ENCODE measurements around the gene SMG6. TPM values are rescaled to one million over a fixed set of nuclear protein-coding genes. Genes with fewer than 3 reads are reported as not detected.

SMG6 gene
- total and polyA plus RNA-seq, 2 donors (not counting 1 experiment from before 2014, with no cell fraction given): 10.6 to 35.5 TPM

DNA sequence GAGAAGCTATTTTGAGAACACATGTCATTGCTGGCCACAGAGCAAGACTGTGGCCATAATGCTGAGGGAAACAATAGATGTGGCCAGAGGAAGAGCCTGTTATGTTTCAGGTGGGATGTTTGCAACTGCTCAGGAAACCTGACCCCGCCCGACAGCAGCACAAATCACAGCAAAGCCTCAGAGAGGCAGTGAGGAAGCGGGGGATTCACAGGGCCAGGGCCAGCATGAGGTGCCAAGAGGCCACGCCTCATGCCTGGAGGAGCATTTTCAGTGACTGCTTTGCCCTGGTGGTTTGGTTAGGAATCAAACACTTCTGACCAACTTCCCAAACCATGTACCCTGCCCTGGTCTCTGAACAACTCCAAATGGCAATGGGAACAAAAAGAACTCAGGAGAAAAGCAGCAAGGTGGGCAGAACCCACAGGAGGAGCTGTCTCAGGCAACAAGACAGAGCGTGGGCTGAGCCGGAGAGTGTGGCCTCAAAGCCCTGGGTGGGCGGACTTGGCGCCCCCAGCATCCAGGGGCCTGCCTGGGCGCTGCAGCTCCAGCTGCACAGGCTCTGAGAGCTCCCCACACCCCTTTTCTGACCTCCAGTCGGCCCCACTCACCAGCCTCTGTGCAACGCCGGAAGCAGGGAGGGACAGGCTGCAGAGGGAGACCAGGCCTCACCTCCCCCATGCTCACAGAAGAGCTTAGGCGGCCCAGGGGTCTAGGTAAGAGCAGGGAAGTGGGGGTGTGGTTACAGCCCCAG, 228.1 kb downstream of the SMG6 start:
- H3K27ac Mint-ChIP-seq: no peak overlapping the region
- H3K27me3 Mint-ChIP-seq: no peaks in the 10 kb centered on the region
- Histone ChIP-seq H3K9me3 (ENCODE audit: control extremely low read depth in 1 of 3, control insufficient read depth in 2 of 3, insufficient read depth in 1 of 3, low read length in 2 of 3) (no peaks in the 10 kb centered on the region), H3K27ac (ENCODE audit: low read length in 2 of 2) (no peak overlapping the region), H3K27me3 (replicated peaks in 1 of 4; ENCODE audit: control extremely low read depth in 1 of 4, control insufficient read depth in 3 of 4, insufficient read depth in 4 of 4, low read length in 3 of 4) (no peaks in the 10 kb centered on the region), H4K20me1 (ENCODE audit: control insufficient read depth, insufficient read depth, low read length, poor library complexity, severe bottlenecking) (no peaks in the 10 kb centered on the region), H3K4me3 (ENCODE audit: control extremely low read depth in 1 of 5, extremely low read depth in 1 of 5, insufficient read depth in 1 of 5, low read depth in 2 of 5, low read length in 4 of 5) (no peak overlapping the region), H3K36me3 (replicated peaks in 1 of 2; ENCODE audit: control extremely low read depth in 1 of 2, control insufficient read depth in 1 of 2, extremely low read depth in 1 of 2, insufficient read depth in 2 of 2, low read length in 1 of 2) (peaks cover 2 to 11% of the 10 kb centered on the region in 2 experiments), H3K9ac (ENCODE audit: low read length) (no peak overlapping the region), H2AFZ (ENCODE audit: insufficient read depth, low read depth, low read length, poor library complexity, severe bottlenecking) (peak overlapping the region; percentile 14), H3K4me2 (replicated peaks; ENCODE audit: low read depth, low read length, poor library complexity, severe bottlenecking) (peak overlapping the region; percentile 8), H3K79me2 (ENCODE audit: control insufficient read depth, insufficient read depth, low read length) (no peaks in the 10 kb centered on the region), H3K4me1 (ENCODE audit: control insufficient read depth in 2 of 2, insufficient read depth in 2 of 2, low read length in 2 of 2) (peaks cover 12 to 23% of the 10 kb centered on the region in 2 donors)
- CTCF ChIA-PET: interaction anchor here (1.0 to 1.3 kb wide), 2 partner anchors 11 to 169 kb away, joined by 3 to 4 read pairs; no protein-coding TSS in a partner anchor
- POLR2A ChIA-PET: interaction anchor here (0.7 to 1.0 kb wide), 2 partner anchors 12 to 88 kb away, joined by 3 read pairs; no protein-coding TSS in a partner anchor
- no peak overlapping the region for H3K4me3 Mint-ChIP-seq
- no peaks in the 10 kb centered on the region for H3K9me3 Mint-ChIP-seq (ENCODE audit: insufficient read depth)
- H3K4me1 Mint-ChIP-seq: peaks cover 16% of the 10 kb centered on the region
- DNase-seq (no peak), ATAC-seq (ENCODE audit: low read depth) (no peak)
- 89% methylated on average over 9 of the region's 13 CpGs for WGBS (ENCODE audit: insufficient coverage)
- TF ChIP-seq EZH2 (IDR thresholded peaks at IDR 0.05; ENCODE audit: borderline replicate concordance, insufficient read depth, low read depth, low read length, poor library complexity, severe bottlenecking): no peak
- TF ChIP-seq, protein P1, sequence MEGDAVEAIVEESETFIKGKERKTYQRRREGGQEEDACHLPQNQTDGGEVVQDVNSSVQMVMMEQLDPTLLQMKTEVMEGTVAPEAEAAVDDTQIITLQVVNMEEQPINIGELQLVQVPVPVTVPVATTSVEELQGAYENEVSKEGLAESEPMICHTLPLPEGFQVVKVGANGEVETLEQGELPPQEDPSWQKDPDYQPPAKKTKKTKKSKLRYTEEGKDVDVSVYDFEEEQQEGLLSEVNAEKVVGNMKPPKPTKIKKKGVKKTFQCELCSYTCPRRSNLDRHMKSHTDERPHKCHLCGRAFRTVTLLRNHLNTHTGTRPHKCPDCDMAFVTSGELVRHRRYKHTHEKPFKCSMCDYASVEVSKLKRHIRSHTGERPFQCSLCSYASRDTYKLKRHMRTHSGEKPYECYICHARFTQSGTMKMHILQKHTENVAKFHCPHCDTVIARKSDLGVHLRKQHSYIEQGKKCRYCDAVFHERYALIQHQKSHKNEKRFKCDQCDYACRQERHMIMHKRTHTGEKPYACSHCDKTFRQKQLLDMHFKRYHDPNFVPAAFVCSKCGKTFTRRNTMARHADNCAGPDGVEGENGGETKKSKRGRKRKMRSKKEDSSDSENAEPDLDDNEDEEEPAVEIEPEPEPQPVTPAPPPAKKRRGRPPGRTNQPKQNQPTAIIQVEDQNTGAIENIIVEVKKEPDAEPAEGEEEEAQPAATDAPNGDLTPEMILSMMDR (IDR thresholded peaks at IDR 0.05): no peak
- intact Hi-C loops (cut with micrococcal nuclease): no loop called here

DNA sequence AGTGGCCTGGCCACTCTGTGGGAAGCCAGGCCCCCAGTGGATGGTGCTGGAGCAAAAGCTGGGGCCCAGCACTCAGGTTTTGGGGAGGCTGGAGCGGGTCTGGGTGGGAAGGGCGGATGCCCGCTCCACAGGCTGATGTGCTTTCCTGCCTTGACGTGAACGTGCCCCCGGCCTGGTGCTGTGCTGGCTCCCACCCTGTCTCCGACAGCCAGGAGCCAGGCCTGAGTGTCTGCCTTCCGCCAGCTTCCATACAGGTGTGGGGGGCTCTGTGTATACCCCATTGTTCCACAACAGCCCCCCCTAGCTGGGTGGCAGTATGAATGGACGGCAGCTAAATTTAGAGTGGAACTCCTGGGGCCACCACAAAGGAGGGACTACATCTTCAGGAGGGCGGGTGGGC, 228.7 kb downstream of the SMG6 start:
- H3K4me3 Mint-ChIP-seq: no peak overlapping the region
- H3K27me3 ChIP-seq (replicated peaks in 1 of 4; ENCODE audit: control extremely low read depth in 1 of 4, control insufficient read depth in 3 of 4, insufficient read depth in 4 of 4, low read length in 3 of 4): no peaks in the 10 kb centered on the region
- no peaks in the 10 kb centered on the region for H3K9me3 Mint-ChIP-seq (ENCODE audit: insufficient read depth)
- H3K27ac ChIP-seq (ENCODE audit: low read length in 2 of 2): no peak overlapping the region
- DNase-seq (no peak), ATAC-seq (ENCODE audit: low read depth) (no peak)
- ChIA-PET POLR2A (interaction anchor here (1.0 kb wide), 1 partner anchor 13 kb away, joined by 3 read pairs; no protein-coding TSS in a partner anchor), CTCF (interaction anchor here (1.0 to 1.3 kb wide), 2 partner anchors 14 to 170 kb away, joined by 3 to 4 read pairs; no protein-coding TSS in a partner anchor)
- peaks cover 12 to 29% of the 10 kb centered on the region in 2 donors for H3K4me1 ChIP-seq (ENCODE audit: control insufficient read depth in 2 of 2, insufficient read depth in 2 of 2, low read length in 2 of 2)
- H3K4me1 Mint-ChIP-seq: peaks cover 22% of the 10 kb centered on the region
- H3K27me3 Mint-ChIP-seq: no peaks in the 10 kb centered on the region
- no peak for TF ChIP-seq EZH2 (IDR thresholded peaks at IDR 0.05; ENCODE audit: borderline replicate concordance, insufficient read depth, low read depth, low read length, poor library complexity, severe bottlenecking)
- TF ChIP-seq, protein P1 (IDR thresholded peaks at IDR 0.05): no peak
- peaks cover 2 to 11% of the 10 kb centered on the region in 2 experiments for H3K36me3 ChIP-seq (replicated peaks in 1 of 2; ENCODE audit: control extremely low read depth in 1 of 2, control insufficient read depth in 1 of 2, extremely low read depth in 1 of 2, insufficient read depth in 2 of 2, low read length in 1 of 2)
- H3K79me2 ChIP-seq (ENCODE audit: control insufficient read depth, insufficient read depth, low read length): no peaks in the 10 kb centered on the region
- H2AFZ ChIP-seq (ENCODE audit: insufficient read depth, low read depth, low read length, poor library complexity, severe bottlenecking): no peak overlapping the region
- intact Hi-C loops (cut with micrococcal nuclease): no loop called here
- H3K4me3 ChIP-seq (ENCODE audit: control extremely low read depth in 1 of 5, extremely low read depth in 1 of 5, insufficient read depth in 1 of 5, low read depth in 2 of 5, low read length in 4 of 5): no peak overlapping the region
- H3K9me3 ChIP-seq (ENCODE audit: control extremely low read depth in 1 of 3, control insufficient read depth in 2 of 3, insufficient read depth in 1 of 3, low read length in 2 of 3): no peaks in the 10 kb centered on the region
- WGBS (ENCODE audit: insufficient coverage): 84% methylated on average over 7 of the region's 10 CpGs
- H3K9ac ChIP-seq (ENCODE audit: low read length): no peak overlapping the region
- no peak overlapping the region for H3K27ac Mint-ChIP-seq
- H3K4me2 ChIP-seq (replicated peaks; ENCODE audit: low read depth, low read length, poor library complexity, severe bottlenecking): no peak overlapping the region
- no peaks in the 10 kb centered on the region for H4K20me1 ChIP-seq (ENCODE audit: control insufficient read depth, insufficient read depth, low read length, poor library complexity, severe bottlenecking)

All from B cell (primary cell).